ENCODE data around the gene MAPK8IP3.

MAPK8IP3 gene

GRCh38 chr16:1809281-1809801, 103.3 kb downstream of the MAPK8IP3 start:
- no peak for DNase-seq (ENCODE audit: low read depth)

GRCh38 chr16:1810106-1810505, 104.1 kb downstream of the MAPK8IP3 start:
- DNase-seq (ENCODE audit: low read depth), result no peak

GRCh38 chr16:1810536-1810935, 104.5 kb downstream of the MAPK8IP3 start:
- no peak for DNase-seq (ENCODE audit: low read depth)

GRCh38 chr16:1812732-1813163, 106.8 kb downstream of the MAPK8IP3 start:
- DNase-seq (ENCODE audit: low read depth), result peak; percentile 11

GRCh38 chr16:1815461-1815860, 109.5 kb downstream of the MAPK8IP3 start:
- DNase-seq (ENCODE audit: low read depth), result no peak

GRCh38 chr16:1816396-1817275, 110.6 kb downstream of the MAPK8IP3 start:
- DNase-seq (ENCODE audit: low read depth), result no peak

GRCh38 chr16:1817276-1817589, 111.2 kb downstream of the MAPK8IP3 start:
- no peak for DNase-seq (ENCODE audit: low read depth)

GRCh38 chr16:1817716-1818115, 111.7 kb downstream of the MAPK8IP3 start:
- DNase-seq (ENCODE audit: low read depth), result no peak

GRCh38 chr16:1818204-1818872, 112.3 kb downstream of the MAPK8IP3 start:
- DNase-seq (ENCODE audit: low read depth), result no peak

GRCh38 chr16:1818873-1819525, 113.0 kb downstream of the MAPK8IP3 start:
- no peak for DNase-seq (ENCODE audit: low read depth)

GRCh38 chr16:1819611-1820010, 113.6 kb downstream of the MAPK8IP3 start:
- DNase-seq (ENCODE audit: low read depth), result no peak
